Activated CD8-positive, alpha-beta memory T cell treated with anti-CD3 and anti-CD28 coated beads, Interleukin-2, amount 50 U/mL, for 24 hours (primary cell): Measurements from ENCODE around the gene MAN2B1.
"Not testable (repeated sequence)": the region's sequence is repeated elsewhere in the genome, so short reads cannot be mapped to it uniquely, and the experiment has no call there.

ENCODE experiments used
- DNase-seq: peaks from one replicate; pipeline ENCODE4 v3.0.0-alpha.2; 2020; ENCODE audit errors: extremely low read depth

Gene MAN2B1

DNA sequence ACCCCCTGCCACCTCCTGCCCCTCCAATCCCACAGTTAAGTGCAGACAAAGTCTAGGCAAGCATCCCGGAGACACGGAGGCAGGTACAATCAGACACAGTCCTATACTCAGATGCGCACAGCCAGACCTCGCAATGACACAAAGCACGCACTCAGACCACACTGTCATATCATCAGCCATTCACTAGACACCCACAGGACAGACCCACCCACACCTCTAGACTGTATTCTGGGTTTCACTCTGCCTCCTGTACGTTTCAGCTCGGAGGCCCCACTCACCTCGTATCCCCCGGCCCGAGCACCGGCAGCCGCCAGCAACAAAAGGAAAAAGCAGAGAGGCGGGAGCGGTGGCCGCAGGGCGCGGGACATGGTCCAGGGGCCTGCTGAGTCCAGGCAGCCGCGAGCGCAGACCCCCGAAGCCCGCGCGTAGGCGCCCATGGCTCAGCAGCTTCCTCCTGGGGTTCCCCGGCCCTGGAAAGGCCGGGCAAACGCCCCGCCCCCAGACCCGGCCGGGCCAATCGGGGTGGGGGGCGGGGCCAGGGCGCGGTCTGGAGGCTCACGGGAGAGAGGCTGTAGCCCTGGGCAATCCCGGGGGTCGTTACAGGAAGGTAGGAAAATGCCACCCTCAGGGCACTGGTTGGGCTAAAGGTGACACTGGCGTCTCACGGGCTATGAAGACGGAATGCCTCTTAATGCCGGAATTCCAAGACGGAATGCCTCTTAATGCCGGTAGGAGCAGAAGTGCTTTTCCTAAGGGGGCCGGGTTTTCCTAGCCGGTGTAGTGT, at the start of gene MAN2B1, which contains the start of gene WDR83:
TSS of gene MAN2B1 (minus strand) at position 478 of the 784 bp plus-strand sequence. CDS start at position 437, 41 bp downstream.
TSS of gene WDR83 (plus strand) at position 543 of the 784 bp plus-strand sequence. CDS start 2,984 bp downstream, outside the sequence.
- DNase-seq, result peak; percentile 45

DNA sequence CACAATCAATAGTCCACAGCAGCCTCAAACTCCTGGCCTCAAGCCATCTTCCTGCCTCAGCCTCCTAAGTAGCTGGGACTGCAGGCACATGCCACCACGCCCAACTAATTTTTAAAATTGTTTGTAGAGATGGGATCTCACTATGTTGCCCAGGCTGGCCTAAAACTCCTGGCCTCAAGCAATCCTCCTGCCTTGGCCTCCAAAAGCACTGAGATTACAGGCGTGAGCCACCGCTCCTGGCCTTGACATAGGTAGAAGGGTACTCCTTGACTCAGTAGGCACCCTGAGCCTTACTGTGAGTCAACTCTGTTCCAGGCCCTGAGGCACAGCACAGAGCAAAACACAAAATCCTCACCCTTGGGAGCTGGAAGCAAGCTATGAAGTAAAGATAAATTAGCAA, 49.4 kb upstream of the MAN2B1 start:
- no peak for DNase-seq

DNA sequence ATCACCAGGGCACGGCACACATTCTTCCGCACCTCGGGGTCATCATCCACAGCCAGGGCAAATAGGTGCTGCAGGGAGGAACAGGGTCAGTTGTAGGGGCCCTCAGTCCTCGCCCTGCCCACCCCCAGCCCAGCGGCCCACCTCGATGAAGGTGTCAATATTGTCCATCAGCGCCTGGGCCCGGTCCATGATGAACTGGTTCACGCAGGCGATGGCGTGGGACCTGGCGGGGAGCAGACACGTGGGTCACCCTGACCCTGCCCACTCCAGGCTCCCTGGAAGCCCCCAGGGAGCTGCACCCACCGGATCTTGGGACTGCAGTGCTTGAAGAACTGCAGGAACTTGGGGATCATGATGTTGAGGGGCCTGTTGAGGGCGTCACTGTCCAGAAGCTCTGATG, 48.6 kb upstream of the MAN2B1 start:
- DNase-seq, result no peak

DNA sequence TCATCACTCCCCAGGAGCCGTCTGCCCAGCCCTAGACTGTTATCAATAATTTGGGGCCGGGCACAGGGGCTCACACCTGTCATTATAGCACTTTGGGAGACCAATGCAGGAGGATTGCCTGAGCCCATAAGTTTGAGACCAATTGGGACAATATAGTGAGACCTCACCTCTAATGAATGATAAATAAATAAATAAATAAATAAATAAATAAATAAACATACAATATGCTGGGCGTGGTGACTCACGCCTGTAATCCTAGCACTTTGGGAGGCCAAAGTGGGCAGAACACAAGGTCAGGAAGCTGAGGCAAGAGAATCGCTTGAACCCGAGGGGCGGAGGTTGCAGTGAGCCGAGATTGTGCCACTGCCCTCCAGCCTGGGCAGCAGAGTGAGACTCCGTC, 46.8 kb upstream of the MAN2B1 start:
- DNase-seq, result not testable (repeated sequence)

DNA sequence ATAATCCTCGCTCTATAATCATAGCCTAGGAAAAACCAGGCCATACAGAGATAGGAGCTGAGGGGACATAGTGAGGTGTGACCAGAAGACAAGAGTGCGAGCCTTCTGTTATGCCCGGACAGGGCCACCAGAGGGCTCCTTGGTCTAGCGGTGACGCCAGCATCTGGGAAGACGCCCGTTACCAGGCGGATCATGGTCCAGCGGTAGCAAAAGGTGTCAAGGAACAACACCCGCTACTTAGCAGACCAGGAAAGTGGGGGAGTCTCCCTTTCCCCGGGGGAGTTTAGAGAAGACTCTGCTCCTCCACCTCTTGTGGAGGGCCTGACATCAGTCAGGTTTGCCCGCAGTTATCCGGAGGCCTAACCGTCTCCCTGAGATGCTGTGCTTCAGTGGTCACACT, 45.5 kb upstream of the MAN2B1 start:
- DNase-seq, result not testable (repeated sequence)

DNA sequence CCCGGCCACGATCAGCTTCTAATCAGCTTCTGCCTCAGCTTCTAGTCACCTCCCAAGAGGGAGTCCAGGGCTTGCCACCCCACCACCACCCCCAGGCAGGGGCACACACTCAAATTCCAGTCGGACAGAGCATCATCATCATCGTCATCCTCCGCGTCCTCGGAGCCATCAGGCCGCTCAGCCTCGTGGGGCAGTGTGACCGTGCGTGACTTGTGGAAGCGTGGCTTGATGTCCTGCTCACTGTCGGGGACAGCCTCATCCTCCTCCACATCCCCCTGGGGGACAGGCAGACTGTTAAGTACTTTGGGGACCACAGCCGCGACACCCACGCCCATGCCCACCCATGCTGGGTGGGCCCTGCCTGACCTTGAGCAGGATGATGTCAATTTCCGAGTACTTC, 44.6 kb upstream of the MAN2B1 start:
- DNase-seq, result no peak

DNA sequence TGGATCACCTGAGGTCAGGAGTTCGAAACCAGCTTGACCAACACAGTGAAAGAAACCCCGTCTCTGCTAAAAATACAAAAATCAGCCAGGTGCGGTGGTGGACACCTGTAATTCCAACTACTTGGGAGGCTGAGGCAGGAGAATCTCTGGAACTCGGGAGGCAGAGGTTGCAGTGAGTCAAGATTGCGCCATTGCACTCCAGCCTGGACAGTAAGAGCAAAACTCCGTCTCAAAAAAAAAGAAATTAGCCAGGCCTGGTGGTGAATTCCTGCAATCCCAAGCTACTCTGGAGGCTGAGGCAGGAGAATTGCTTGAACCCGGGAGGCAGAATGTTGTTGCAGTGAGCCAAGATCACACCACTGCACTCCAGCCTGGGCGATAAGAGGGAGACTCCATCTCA, 42.1 kb upstream of the MAN2B1 start:
- DNase-seq, result no peak

DNA sequence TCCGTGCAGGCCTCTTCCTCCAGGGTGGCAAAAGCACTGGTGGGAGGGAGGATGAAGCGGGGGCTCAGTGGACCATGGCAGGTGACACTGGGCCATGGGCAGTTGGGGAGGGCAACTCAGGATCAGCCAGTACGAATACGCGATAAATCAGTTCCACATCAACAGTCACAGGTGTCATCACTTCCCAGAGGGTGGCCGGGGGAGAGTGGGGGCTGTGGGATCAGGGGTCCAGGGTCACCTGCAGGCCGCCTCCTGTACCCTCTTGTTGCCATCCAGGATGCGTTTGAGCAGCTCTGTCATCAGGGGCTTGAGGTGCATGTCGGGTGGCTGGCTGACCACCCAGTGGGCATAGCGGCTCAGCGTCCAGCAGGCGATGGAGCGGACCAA, 39.8 kb upstream of the MAN2B1 start:
- no peak for DNase-seq

DNA sequence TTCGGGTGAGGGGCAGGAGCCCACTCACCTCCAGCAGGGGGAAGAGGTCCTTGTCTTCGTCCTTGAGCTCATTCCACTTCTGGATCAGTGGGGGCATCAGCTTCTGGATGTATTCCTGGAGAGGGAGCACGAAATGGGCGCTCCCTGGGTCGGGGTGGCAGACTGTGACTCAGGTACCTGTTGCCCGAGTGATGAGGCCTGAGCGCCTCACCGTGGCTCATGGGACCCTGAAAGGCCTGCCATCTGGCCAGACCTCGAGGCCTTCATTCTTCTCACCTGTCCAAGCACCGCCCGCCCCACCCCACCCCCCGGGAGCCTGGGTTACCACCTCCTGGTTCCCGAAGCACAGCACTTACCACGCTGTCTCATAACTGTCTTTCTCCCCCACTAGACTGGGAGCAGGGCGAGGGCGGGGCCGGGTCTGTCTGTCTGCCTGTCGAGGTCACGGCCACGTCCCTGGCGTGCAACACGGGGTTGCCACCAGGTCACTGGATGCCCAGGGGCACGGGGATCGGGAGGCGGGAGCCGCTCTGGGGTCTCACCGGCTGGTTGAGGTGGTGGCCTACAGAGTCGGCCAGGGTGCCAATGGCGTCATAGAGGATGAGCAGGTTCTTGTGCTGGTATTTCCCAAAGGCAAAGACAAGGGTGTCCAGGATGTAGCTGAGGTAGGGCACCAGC, 39.3 kb upstream of the MAN2B1 start:
- no peak for DNase-seq

DNA sequence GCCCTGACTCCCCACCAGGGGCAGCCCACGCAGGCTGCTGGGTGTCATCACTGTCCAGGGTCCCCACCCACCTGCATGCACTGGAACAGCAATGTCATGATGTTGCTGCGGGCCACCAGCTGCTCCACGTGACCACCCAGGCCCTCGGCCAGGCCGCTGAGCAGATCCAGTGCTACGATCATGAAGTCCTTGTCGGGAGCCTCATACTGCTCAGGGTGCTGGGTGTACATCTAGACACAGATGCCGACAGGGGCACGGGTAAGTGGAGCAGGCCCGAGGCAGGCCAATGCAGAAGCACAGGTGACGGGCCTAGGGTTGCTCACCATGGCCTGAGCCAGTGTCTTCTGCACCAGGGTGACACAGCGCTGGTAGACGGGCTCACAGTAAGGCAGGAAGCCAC, 38.6 kb upstream of the MAN2B1 start:
- no peak for DNase-seq

DNA sequence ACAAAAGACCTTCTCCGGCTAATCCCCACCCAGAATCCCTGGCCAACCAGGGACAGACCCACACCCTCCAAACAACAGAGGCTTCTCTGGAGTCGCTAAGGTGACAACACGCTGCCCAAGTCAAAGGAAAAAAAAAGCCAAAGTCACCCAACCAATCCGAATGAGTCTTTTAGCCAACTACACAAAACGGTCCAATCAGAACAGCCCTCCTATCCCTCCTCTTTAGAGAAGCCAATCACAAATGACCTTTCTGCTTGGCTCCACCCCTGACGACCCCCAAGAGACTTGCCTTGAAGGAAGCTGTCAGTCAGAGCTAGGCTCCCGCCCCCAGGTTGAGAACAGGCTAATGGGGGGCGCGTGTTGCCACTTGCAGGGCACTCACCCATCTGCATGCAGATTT, 36.5 kb upstream of the MAN2B1 start:
- no peak for DNase-seq

DNA sequence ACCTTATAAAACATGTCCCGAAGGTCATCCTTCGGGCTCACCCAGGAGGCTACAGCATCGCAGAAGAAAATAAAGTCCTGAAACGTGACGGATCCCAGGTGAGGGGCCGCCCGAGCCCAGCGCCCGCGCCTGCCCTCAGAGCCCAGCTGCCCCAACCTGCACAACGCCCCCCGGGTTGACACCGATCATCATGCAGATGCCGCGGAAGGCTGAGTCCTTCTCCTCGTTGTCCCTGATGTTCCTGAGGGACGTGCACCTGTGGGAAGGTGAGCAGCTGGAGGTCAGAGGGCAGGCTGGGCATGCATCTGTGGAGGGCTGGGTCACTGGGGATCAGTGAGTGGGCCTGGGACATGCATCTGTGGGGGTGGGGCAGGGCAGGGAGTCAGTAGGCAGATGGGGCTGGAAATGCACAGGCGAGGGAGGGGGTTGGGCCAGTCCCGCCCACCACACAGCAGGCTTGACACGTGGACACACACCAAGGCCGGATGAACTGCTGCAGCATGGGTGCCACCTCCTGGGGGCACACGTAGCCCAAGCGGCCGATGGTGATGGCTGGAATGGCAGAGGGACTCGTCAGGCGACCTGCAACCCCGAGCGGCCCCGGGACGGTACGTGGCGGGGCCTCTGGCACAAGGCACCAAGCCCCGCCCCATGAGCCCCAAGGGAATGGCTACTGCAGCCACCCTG, 35.2 kb upstream of the MAN2B1 start:
- DNase-seq, result no peak

DNA sequence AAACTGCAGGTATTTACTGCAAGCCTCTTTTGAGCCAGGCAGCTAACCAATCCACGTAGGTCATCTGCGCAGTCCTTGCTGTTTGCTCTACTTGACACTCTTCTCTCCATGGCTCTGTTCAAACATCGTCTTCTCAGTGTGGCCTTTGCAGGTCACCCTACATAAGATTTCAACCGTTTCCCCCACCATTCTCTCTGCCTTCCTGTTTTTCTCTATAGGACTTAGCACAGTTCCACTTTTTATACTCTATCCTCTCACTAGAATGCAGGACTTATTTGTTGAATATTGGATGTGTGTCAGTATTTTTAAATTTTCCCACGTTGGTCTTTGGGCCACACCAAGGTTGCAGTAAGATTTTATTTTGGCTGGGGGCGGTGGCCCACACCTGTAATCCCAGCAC, 31.6 kb upstream of the MAN2B1 start:
- no peak for DNase-seq

DNA sequence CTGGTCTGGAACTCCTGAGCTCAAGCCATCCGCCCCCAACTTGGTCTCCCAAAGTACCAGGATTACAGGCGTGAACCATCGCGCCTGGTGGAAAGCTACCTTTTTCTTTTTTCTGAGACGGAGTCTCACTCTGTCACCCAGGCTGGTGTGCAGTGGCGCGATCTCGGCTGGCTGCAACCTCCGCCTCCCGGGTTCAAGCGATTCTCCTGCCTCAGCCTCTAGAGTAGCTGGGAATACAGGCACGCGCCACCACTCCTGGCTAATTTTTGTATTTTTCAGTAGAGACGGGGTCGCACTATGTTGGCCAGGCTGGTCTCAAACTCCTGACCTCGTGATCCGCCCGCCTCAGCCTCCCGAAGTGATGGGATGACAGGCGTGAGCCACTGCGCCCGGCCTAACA, 30.9 kb upstream of the MAN2B1 start:
- not testable (repeated sequence) for DNase-seq

DNA sequence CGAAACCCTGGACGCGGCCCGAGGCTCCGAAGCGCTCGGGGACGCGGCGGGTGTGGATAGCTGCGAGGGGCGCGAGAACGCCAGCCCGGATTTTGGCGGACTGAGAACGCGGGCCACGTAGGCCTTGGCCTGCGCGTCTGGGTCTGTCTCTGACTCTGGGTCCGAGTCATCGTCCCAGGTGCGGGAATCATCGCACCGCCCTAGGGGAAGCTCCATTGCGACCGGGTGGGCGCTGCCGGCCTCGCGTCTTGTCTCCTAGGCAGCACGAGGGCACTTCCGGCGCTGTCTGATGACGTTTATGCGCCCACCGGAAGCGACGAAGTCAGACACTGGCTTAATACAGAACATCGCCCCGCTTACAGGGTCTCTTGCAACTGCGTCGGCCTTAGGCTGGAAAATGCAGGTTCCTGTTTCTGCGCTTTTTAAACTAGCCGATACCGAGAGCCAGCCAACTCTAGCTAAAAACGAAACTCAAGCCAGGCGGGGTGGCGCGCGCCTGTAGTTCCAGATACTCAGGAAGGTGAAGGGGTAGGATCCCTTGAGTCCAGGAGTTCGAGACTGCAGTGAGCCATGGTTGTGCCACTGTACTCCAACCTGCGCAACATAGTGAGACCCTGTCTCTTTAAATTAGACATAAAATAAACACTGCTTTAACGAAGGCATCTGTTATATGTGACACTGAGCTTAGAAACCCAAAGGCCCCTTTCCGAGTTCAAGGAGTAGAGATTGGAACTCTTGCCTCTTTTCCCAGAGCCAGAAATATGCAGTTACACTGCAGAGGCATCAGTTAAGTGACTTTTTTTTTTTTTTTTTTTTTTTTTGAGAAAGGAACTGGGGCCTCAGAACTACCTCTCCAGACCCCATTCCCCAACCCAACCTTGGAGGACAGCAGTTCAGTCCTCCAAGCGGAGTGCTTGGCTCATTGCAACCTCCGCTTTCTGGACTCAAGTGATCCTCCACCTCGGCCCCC, 30.1 kb upstream of the MAN2B1 start, which contains the start of gene FBXW9:
TSS of gene FBXW9 (minus strand) at position 266 of the 970 bp plus-strand sequence. CDS start at position 216, 50 bp downstream.
- DNase-seq, result peak; percentile 96

DNA sequence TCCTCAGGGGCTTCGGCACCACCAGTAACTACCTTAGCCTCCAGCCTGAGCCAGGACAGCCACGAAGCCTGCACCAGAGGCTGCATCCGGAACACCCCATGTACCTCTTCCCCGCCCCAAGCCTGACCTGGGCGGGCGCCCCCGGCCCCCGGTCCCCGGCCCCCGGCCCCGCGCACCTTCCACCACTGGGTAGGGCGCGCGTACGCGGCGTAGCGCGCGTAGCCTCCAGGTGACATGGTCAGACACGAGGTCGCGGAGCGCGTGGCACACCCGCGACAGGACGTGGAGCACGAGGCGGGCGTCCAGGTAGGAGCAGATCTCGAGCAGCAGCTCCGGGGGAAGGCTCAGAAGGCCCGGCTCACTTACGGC, 29.4 kb upstream of the MAN2B1 start:
- no peak for DNase-seq

DNA sequence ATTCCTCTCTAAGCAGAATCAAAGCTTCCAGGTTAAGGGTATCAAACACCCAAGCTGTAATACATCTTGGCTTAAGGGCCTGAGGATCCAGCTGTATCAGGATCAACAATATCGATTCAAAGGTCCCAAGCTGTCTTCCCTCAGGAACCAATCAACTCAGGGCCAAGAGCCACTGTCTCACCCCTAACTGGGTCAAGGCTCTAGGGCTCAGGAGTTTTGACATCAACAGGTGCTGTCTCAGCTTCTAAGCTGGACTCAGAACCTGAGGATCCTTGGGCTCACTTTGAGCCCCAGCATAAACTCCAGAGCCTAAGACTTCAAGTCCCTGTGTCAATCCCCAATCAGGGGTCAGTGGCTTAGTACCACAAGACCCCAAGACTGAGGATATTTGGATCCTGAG, 29.0 kb upstream of the MAN2B1 start:
- DNase-seq, result no peak

DNA sequence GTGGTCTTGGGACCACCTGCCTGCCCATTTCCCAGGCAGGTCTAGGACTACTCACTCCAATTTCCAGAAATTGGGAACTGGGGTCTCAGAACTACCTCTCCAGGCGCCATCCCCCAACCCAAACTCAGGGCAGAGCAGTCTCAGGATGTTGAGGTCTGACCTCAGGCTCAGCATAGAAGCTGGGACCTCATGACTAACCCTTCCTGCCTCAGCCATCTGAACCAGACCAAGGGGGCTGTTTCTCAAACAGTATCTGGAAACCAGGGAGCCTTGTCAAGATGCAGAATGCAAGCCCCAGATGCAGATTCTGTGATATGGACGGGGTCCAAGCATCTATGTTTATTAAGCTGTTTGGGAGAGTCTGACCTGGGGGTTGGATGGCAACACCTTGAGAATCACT, 28.6 kb upstream of the MAN2B1 start:
- no peak for DNase-seq

DNA sequence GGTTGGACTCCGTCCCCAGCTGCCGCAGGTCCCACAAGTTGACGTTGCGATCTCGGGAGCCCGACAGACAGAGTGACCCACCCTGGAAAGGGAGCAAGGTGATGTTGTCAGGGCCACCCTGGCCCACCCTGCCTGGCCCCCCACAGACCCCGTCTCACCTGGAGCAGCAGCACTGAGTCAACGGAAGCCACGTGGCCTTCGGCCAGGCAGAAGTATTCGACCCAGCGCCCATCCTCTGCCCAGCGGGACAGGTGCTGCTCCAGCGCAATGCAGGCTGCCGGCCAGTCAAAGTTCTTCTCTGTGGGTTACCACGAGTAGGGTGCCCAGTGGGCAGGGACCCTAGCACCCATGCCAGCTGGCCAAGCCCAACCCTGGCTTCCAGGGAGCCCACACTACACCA, 28.1 kb upstream of the MAN2B1 start:
- DNase-seq, result no peak

DNA sequence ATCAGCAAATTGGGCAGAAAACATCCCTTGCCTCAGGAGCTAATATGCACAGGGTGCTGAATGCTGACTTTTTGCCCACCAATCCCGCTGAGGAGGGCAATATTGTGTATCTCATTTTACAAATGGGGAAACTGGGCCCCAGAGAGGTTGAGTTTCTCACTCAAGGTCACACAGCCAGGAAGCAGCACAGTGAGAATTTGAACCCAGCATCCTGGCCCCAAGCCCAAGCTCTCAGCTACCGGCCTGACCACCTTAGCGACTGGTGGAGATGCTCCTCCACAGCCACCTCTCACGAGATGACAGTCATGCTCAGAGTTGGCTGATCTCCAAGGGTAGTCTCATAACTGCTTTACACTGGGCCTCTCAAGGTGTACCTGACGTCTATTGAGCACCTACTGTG, 26.4 kb upstream of the MAN2B1 start:
- DNase-seq, result no peak

DNA sequence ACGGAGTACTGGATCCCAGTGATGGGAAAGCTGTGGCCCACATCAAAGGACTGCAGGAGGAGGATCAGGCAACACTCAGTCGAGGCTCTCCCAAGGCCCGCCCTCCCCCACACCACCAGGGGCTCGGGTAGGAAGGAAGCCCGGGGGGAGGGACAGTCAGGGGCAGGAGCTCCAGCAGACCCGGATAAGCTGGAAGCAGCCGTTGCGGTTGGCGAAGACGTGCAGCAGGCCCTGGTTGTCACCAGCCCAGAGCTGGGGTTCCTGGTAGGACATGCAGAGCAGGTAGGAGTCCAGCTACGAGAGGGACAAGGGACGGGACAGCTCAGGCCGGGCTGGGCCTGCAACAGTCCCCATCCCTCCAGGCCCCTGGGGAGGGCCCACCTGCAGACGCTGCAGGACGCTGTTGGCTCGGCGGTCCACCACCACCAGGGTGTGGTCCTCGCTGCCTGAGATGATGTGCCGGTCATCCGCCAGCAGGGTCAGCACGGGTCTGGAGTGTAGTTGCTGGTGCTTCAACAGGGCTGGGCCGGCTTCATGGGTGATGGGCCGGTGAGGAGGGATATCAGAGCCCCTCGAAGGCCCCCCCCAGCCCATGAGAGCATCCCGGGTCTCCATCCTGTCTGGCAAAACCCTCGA, 23.2 kb upstream of the MAN2B1 start:
- DNase-seq, result no peak
